Fibroblast of skin of back (primary cell): ENCODE results near the gene HELZ.
"Not testable (repeated sequence)": the region's sequence is repeated elsewhere in the genome, so short reads cannot be mapped to it uniquely, and the experiment has no call there.

Source experiments
- DNase-seq: peaks from one replicate; pipeline ENCODE4 v3.0.0-alpha.2; 2013

HELZ gene

GRCh38 chr17:67046398-67046797 lies 198.6 kb downstream of the HELZ start:
- DNase-seq = no peak

- DNase-seq = no peak
Observed at GRCh38 chr17:67044940-67045339, 200.1 kb downstream of the HELZ start.

- no peak for DNase-seq
Observed at GRCh38 chr17:67044016-67044772, 200.8 kb downstream of the HELZ start, which contains the start of gene CACNG1. TSS of gene CACNG1 (plus strand) at chr17:67044554. CDS start at chr17:67044661, 107 bp downstream.

GRCh38 chr17:67043283-67043682 lies 201.7 kb downstream of the HELZ start:
- DNase-seq = no peak

- DNase-seq = no peak
Observed at GRCh38 chr17:67041941-67042899, 202.8 kb downstream of the HELZ start.

GRCh38 chr17:67041531-67041930 lies 203.5 kb downstream of the HELZ start:
- DNase-seq = no peak

- DNase-seq = not testable (repeated sequence)
Observed at GRCh38 chr17:67041119-67041518, 203.9 kb downstream of the HELZ start.

- no peak for DNase-seq
Observed at GRCh38 chr17:67040652-67041051, 204.3 kb downstream of the HELZ start.

- DNase-seq = no peak
Observed at GRCh38 chr17:67038861-67039365, 206.1 kb downstream of the HELZ start.

- DNase-seq = no peak
Observed at GRCh38 chr17:67035131-67036083, 209.6 kb downstream of the HELZ start.

- DNase-seq = no peak
Observed at GRCh38 chr17:67033613-67034012, 211.4 kb downstream of the HELZ start.

- no peak for DNase-seq
Observed at GRCh38 chr17:67032985-67033384, 212.0 kb downstream of the HELZ start.

- no peak for DNase-seq
Observed at GRCh38 chr17:67032382-67032781, 212.6 kb downstream of the HELZ start.

- no peak for DNase-seq
Observed at GRCh38 chr17:67030641-67031040, 214.4 kb downstream of the HELZ start.

- peak; percentile 23 for DNase-seq
Observed at GRCh38 chr17:67027031-67027628, 217.9 kb downstream of the HELZ start.

- peak; percentile 5 for DNase-seq
Observed at GRCh38 chr17:67026341-67026740, 218.7 kb downstream of the HELZ start.

GRCh38 chr17:67025216-67025792 lies 219.7 kb downstream of the HELZ start:
- DNase-seq = no peak

GRCh38 chr17:67024736-67025135 lies 220.3 kb downstream of the HELZ start:
- no peak for DNase-seq

GRCh38 chr17:67022451-67022810 lies 222.6 kb downstream of the HELZ start:
- DNase-seq = no peak

GRCh38 chr17:67021743-67022450 lies 223.1 kb downstream of the HELZ start:
- no peak for DNase-seq

- DNase-seq = no peak
Observed at GRCh38 chr17:67021196-67021595, 223.8 kb downstream of the HELZ start.
